NCI-H748 (cell line): ENCODE data around the gene ST6GALNAC2.
"Not testable (repeated sequence)": the region's sequence is repeated elsewhere in the genome, so short reads cannot be mapped to it uniquely, and the experiment has no call there.

Experiments used
- DNase-seq: peaks from one replicate; lab custom pipeline; 2025; ENCODE audit not compliant: unreplicated experiment; lab: John Stamatoyannopoulos, UW

Gene ST6GALNAC2

DNA sequence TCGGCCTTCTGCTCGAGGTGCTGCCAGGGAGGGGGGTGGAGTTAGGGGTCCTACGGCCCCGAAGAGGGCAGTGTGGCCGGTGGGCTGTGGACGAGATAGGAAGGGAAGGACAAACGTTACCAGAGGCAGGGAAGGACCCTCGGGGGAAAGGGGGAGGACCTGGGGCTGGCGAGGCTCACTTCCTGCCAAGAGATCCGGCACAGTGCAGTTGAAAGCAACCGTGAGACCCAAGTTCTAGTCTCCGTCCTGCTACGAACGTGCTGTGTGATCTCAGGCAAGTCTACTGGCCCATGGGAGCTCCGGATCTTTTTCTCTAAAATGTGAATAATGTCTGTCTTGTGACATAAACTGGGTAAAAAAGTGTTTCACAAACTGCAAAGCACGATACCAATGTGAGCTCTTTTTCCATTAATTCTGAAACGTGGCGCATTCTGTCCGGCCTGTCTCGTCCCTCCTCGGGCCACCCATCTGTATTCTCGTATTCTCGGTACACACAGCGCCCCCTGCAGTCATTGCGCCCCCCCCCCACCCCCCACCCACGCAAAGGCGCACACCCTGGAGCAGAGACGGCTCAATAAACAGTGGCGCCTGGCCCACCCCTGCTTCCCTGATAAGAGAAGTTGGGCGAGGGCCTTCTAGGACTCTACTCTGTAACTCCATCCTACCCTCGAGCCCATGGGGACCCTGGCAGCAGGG is 57.0 kb downstream of the ST6GALNAC2 start:
- DNase-seq: no peak

DNA sequence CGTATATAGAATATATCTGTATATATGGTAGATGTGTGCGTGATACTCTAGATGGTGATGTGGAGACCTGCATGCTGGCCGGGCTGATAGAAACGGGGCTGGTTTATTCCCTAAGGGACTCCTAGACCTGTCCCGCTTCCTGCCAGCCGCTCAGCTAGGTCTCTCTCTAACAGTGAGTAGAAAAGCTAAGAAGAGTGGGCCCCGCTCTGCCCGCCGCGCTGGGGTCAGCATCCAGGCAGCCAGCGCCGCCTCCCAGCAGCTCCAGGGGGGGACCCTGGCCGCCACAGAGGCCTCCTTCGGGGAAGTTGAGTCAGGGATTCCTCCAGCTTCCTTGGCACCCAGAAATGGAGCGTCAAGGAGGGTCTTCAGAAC is 57.5 kb downstream of the ST6GALNAC2 start:
- DNase-seq: no peak

DNA sequence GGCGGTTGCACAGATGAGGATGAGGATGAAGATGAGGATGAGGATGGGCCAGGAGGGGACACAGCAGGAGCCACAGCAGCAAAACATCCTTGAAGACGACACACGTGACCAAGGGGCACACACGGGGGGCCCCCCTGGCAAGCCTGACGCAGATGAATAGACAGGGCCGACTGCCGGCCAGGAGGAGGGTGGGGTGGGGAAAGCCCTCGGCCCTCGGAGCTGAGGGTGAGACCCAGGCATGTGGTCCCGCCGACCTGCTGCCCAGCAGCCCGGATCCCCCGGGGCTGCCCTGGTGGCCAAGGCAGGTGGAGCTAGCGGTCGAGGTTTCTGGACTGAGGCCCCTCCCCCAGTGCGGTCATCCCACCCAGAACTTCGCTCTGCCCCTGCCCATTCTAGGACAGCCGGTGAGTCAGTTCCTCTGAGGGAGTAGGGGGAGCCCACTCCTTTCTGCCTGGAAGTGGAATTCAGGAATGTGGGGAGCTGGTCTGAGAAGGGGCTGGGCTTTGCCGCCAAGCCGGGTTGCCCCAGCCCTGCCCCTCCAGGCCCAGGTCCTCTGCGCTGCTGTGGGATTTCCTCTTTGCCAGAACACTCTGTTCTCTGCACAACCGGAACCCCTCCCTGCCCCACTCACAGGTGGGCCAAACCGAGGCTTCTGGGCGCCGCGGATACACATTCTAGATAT is 58.1 kb downstream of the ST6GALNAC2 start:
- DNase-seq: no peak

- not testable (repeated sequence) for DNase-seq
These were observed 58.6 kb downstream of the ST6GALNAC2 start for GRCh38 chr17:76527016-76527415.

GRCh38 chr17:76525513-76525833 is 60.2 kb downstream of the ST6GALNAC2 start:
- DNase-seq: not testable (repeated sequence)

DNA sequence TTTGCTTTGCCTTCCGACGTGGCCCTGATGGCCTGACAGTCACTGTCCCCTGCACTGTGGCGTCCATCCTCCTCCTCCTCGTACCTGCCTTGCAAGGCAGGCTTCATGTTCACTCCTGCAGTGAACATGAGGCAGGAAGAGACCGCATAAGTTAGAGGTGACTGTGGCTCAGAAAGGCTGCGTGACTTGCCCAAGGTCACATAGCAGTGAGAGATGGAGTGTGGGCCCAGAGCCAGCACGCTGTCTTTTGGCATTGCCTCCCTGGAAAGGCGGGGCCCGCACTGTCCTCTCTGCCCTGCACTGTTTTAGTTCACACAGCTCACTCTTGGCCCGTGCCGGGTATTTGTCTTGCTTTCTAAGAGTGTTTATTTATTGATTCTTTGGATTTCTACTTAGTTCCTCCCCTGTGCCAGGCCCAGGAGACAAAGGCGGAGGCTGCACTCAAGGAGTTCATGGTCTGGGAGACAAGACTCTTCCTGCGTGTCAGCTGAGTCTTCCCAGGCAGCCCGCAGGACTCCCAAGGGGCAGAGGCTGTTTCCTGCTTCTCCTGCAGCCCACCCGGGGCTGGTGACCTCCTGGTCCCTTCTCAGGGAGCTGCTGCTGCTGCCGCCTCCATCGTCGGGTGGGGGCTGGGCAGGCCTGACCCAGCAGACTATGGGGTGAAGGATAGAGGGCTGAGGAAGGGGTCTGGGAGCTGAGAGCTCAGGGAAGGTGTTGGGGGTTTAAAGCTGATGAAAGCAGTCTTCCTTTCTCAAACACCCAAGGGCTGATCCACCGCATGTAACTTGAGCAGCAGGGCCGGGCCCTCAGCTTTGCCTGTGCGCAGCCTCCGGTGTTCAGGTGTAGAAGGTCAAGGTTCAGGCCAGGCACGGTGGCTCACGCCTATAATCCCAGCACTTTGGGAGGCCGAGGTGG is 60.8 kb downstream of the ST6GALNAC2 start:
- DNase-seq: no peak

GRCh38 chr17:76523084-76524037 is 62.3 kb downstream of the ST6GALNAC2 start:
- peak; percentile 61 for DNase-seq

DNA sequence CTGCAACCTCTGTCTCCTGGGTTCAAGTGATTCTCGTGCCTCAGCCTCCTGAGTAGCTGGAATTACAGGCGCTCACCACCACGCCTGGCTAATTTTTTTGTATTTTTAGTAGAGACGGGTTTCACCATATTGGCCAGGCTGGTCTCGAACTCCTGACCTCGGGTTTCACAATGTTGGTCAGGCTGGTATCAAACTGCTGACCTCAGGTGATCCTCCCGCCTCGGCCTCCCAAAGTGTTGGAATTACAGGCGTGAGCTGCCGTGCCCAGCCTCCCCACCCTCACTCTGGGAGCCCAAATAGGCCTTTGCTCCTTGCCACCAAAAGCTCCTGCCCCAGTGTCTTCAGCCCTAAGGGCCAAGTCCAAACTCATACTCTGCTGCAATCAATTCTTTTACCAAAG is 64.0 kb downstream of the ST6GALNAC2 start:
- not testable (repeated sequence) for DNase-seq

GRCh38 chr17:76521262-76521661 is 64.4 kb downstream of the ST6GALNAC2 start:
- no peak for DNase-seq

DNA sequence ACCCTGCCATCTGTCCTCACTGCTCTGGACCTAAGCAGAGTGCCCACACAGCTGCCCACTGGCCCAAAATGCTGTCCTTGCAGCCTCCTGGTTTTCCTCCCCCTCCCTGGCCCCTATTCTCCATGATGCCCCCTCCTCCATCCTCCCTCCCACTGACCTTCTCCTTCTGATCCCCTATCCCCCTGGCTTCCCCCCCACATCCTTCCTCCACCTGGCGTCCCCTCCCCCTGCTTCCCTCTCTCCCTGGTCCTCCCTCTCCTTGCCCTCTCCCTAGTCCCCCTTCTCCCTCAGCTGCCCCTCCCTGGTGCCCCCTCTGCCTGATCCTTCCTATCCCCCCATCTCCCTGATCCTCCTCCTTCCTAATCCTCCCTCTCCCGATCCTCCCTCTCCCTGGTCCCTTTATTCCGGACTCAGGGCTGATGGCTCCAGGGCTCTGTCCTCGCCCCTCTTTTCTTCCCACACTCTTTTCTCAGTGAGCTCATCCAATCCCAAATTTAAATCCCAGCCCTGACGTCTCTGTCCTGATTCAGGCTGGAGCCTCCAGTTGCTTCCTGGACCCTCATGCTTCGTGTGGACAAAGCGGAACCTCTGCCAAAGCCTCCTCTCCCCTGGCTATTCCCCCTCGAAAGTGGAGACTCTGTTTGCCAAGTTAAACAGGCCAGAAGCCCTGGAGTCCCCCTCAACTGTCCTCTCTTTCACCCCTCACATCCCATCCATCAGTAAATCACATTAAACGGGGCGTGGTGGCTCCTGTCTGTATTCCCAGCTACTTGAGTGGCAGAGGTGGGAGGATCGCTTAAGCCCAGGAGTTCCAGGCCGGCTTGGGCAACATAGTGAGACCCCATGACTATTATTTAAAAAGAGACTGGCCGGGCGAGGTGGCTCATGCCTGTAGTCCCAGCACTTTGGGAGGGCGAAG is 66.4 kb downstream of the ST6GALNAC2 start:
- no peak for DNase-seq

DNA sequence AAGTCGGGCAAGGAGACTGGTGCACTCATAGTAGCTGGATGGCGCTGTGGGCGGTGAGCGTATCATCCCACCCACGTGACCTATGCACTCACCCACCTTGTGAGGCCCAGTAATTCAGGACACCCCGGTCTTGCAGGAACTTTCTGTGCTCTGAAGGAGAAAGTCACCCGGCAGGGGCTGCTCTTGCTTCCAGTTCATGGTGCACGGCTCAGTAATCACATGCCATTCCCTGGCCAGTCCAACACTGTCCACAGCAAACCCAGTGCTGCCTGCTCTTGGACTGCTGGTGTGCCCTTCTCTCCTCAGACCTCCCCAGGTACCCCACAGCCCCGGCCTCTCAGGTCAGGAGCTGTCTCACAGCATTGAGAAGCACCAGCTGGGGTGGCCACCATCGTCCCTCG is 68.0 kb downstream of the ST6GALNAC2 start:
- no peak for DNase-seq
